ENCODE results near the gene UST.
"Not testable (repeated sequence)": the region's sequence is repeated elsewhere in the genome, so short reads cannot be mapped to it uniquely, and the experiment has no call there.

Gene UST

DNA sequence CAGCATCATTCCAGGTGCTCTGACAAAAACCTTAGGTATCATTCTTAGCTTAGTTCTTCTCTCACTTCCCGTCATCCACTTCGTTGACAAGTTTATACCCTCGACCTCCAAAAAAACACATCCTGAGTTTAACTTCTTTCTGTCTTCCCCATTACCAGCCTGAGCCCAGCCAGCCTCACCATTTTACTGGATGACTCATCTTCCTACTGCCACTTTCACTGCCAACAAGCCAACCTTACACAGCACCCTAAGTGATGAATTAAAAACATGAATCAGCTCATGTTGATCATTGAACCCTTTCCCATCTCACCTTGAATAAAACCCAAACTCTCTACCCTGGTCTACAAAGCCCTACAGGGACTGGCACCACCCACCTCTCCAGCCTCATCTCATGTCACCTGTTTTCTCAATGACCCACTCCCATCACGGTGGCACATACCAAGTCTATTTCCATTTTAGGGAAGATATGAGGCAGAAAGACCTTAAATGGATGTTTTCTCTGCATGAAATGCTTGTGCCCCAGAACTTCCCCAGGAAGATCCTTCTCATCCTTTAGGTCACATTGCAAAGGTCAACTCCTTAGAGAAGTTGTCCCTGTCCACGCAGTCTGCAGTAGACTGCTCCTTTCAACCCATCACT is 9.9 kb upstream of the UST start:
- DNase-seq (ENCODE audit: low read depth), result no peak

DNA sequence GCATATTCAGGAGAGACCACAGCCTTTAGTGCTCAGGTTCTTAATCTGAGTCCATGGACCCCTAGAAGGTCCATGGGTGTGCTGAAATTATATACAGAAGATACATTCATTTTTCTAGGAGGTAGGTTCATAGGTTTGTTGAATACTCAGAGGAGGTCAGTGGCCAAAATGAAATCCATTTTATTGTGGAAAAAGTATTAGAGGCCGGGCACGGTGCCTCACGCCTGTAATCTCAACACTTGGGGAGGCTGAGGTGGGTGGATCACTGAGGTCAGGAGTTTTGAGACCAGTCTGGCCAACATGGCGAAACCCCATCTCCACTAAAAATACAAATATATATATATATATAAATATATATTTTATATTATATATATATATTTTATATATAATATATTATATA is 9.0 kb upstream of the UST start:
- no peak for DNase-seq (ENCODE audit: low read depth)

DNA sequence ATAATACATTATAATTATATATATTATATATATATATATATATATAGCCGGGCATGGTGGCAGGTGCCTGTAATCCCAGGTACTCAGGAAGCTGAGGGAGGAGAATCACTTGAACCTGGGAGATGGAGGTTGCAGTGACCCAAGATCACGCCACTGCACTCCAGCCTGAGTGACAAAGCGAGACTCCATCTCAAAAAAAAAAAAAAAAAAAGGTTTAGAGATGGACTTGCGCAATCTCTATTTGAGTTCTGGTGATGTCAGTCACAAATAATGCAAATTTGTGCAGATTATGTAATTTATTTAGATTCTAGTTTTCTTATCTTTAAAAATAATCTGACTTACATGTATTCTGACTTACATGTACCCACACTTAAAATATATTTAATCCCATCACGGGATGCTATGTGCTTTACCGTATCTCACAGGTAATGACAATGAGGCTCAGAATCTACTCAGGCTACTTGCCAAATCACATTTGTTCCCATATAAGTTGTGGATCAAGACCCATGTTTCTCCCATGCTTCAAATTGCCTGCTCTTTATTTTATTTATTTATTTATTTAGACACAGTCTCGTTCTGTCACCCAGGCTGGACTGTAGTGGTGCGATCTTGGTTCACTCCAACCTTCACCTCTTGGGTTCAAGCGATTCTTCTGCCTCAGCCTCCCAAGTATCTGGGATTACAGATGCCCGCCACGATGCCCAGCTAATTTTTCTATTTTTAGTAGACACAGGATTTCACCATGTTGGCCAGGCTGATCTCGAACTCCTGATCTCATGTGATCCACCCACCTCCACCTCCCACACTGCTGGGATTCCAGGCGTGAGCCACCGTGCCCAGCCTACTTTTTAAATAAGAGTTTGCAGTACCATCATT is 7.6 kb upstream of the UST start:
- DNase-seq (ENCODE audit: low read depth), result no peak

DNA sequence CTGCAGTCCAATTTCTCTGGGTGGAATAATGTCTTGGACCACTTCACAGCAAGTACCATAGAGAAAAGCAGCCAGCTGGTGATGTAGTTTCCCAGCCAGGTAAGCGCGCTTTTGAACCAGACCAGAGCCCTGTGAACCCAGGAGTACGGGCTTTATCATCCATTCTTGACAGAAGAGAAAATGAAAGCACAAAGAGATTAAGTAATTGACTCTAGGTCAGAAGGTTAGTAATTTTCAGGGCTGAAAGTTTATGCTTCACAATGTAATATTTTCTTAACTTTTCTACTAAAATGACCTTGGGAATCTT is 7.1 kb upstream of the UST start:
- DNase-seq (ENCODE audit: low read depth), result no peak

DNA sequence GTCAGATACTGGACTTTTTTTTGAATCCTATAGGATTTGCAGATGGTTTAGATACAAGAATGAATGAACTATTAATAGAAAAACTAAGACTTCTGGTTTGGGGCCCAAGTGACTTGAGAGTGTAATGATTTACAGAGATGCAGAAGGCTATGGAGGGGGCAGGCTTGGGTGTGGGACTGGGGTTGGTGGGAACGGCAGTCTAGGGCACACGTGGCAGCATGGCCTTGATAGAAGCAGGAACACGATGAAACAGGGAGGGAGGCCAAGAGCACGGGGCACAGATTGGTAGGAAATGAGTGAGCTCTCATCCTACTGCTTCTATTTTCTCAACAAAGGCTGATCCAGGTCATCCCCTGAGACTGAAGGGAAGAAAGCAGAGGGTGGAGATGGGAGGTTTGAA is 3.4 kb upstream of the UST start:
- no peak for DNase-seq (ENCODE audit: low read depth)

DNA sequence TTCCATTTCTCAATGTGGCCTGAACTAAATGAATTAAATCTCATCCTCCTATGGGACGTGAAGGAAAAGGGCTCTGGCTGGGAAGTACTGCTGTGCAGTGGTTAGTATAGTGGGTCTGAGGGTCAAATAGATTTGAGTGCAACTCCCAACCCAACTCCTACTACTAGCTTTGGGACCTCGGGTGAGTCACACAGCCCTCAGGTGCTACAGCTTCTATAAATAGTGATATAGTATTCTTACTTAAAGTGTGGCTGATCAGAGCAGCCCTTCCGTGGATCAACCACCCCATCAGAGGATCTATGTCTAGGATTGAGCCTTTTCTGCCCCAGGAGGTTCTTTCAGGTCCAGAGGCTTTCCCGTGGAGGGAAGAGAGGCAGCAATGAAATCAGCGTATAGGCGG is 904 bp upstream of the UST start:
- DNase-seq (ENCODE audit: low read depth), result no peak

DNA sequence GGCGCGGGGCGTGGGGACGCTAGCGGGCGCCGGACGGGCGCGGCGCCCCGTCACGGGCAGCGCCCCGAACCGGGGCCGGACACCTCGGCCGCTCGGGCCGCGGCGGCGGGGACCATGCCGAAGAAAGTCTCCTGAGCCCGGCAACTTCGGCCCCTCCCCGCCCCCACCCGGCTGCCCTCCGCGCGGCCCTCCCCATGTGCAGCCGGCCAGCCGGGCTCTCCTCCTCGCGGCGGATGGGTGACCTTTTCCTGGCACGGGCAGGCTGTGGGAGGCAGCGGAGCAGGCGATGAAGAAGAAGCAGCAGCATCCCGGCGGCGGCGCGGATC is 278 bp downstream of the UST start:
- DNase-seq (ENCODE audit: low read depth), result no peak

DNA sequence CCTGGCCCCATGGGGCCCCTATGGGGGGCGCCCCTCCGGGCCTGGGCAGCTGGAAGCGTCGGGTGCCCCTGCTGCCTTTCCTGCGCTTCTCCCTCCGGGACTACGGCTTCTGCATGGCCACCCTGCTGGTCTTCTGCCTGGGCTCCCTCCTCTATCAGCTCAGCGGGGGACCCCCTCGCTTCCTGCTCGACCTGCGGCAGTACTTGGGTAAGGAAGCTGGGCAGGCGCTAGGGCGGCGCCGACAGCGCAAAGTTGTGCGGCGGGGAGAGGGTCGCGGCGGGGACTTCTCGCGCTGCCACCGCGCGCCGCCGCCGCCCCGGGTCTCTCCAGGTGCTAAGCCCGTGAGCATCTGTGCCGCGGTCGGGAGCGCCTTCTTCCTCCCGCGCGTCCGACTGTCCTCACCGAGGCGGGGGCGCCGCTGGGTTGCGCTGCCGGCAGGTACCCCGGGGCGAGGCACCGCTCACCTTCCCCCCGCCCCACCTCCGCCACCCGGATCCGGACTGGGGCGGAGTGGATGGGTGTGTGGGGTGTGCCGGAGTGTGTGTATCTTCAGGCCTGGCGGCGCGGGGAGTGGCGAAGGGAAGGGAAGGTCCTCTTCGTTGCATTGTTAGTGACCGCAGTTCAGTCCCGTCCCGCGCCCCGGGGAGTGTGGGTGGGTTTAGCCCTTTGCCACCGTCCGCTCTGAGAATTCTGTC is 788 bp downstream of the UST start:
- DNase-seq (ENCODE audit: low read depth), result no peak

DNA sequence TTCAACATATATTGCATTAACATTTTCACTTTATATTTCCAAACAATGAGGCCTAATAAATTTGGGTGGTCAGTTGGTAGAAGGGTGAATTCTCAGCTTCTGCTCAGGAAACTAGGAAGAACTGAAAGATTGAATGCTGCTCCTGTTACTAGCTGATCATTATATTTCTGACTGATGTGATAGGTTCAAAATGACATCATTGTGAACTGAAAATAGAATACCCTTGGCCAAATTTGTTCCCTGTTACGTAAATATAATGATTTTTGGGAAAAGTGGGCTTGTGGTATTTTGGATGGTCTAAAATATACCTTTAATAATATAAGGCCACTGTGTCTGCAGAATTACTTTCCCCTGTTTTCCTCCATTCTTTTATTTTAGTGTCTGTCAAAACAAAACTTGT is 2.8 kb downstream of the UST start:
- no peak for DNase-seq (ENCODE audit: low read depth)

DNA sequence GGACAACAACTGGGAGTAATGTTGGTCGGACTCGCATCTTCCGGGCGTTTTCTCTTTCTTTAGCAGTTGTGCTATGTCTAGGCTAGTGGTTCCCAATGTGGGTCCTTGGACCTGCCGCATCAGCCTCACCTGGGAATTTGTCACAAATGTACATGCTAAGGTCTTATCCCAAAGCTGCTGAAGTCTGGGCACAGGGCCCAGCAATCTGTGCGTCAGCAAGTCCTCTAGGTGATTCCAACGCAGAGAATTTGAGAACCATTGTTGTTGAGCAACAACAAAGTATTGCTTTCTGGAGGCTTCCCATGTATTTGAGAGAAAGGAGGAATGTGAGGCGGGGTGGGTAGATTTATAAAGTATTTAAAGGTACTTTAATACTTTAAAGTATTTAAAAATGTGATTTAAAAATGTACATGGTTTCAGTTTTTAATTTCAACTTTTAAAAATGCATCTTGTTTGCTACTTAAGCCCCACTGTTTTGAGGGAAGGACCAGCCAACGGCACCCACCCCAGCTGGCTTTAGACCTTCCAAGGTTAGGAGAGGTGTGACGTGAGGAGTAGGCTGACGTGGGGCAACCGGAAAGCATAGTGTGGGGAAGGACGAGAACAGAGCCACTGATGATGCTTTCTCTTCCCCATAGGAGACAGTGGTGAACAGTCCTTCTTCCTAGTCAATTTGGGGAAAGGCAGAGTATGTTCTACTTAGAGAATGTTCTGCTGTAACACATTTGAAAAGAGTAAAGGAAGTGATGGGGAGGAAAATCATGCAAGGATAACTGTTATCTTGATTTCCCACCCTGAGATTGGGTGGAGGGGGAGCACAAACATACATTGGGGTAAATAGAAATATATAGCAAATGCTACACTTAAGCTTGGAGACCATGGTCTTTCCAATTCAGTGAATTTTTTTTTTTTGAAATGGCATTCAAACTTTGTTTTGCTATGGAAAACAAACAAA is 4.3 kb downstream of the UST start:
- no peak for DNase-seq (ENCODE audit: low read depth)

DNA sequence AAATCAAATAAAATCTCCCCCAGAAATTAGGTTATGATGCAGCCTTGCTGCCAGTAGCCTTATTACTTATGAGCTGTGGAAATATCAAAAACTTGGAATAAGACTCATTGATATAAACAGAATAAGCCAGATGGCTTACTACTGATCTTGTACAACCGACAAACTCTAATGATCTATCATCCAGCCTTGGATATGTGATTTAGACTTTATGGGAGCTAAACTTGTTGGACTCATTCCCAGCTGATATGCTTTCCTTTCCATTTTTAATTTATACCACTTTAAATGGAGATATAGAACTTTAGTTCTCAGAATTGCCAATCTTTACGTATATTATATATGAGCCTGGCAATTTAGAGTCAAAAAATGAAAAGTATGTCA is 5.0 kb downstream of the UST start:
- DNase-seq (ENCODE audit: low read depth), result no peak

DNA sequence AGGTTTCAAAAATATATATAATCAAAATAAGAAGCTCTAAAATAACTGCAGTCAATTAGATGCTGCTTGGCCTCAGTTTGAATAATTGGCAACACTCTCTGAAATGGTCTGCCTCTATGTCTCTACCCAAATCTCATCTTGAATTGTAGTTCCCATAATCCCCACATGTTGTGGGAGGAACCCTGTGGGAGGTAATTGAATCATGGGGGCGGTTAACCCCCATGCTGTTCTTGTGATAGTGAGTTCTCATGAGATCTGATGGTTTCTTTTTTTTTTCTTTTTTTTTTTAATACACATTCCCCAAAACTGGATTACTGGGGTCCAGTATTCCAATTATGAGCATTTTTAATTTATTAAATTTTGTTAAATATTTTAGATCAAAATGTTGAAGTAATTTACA is 8.5 kb downstream of the UST start:
- DNase-seq (ENCODE audit: low read depth), result not testable (repeated sequence)

DNA sequence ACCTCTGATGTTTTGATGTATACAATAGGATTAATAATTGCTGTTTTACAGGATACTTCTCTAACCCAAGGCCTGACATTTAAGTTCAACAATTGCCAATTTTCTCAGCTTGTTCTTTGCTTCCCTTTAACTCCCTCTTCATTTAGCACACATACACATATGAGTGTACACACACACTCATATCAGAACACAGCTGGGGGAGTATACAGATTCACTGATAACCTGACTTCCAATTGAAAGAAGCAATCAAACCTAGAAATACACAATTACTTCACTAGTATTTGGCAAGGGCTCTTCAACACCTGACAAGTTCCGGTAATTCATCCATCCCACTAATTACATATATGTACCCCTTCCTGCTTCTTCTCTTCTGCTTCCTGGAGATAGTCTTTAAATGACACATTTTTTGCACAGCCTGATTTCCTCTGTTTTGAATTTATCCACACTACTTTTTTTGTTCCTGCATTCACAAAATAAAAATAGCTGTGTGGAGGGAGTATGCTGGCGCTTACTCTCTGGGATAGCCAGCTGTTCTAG is 11.2 kb downstream of the UST start:
- DNase-seq (ENCODE audit: low read depth), result no peak

DNA sequence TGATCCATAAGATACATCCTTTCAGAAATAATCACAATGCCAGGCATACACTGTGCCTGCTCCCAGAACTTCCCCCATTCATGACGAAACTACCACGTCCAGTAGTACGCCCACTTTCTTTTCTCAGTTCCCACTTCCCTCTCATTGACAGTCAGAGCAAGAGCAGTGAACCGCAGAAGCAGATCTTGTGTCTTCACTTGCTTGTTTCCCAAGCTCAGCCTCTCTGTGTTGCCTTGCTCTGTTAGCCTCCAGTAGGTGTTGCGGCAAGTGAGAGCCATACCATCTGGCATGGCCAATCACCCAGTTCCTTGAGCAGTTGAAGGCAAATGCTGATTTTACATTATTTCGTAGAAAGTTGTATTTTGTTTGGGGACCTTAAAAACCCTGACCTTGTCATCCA is 11.7 kb downstream of the UST start:
- DNase-seq (ENCODE audit: low read depth), result no peak

DNA sequence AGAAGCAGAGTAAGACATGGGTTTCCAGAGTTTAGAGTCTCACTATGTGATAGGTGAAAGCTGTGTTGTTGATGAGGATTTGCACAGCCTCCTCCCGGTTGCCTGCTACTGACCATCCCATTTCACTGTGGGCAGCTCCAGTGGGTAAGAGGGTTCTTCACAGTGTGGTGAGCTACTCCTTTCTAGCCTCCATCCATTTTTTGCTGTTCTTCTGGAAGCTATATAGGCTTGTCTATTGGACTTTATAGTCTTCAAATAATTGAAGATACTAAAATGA is 13.4 kb downstream of the UST start:
- no peak for DNase-seq (ENCODE audit: low read depth)

DNA sequence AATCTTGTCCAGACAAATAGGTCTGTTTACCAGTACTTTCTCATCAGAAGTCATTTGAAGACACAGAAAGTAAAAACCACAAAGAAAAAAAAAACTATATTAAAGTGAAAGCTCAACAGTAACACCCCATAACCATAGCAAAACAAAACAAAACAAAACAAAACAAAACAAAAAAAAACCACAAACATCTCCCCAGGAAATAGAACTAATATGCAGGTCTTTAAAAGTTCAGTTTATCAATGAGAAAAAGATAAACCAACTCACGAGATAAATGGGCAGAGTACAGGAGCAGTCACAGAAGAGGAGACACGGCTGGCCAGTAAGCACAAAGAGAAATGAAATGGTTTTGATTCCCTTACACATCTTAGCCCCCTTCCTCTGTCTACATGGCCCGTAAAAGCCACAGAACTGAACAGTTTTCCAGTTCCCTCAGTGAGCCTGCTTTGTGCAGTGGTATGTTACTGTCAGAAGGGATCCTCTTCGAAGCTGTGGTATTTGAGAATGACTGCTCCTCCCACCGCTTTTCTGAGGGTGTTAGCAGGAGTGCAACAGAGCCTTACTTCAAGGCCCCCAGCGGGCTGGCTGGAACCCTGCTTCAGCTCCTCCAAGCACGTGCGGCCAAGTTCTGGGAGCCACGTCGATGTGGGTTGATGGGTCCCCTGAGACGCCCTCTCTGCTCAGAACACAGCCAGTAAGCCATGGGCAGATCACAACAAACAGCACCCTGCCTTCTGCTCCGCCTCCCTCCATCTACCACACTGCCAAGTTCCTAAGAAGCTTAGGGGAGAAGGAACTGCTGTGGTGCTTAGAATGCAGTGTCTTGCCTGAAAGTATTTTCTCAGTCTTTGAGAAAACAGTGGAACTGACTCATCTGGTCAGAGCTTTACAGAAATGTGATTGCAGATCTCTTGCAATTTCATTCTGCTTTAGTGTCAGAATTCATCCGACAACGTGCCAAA is 14.0 kb downstream of the UST start:
- DNase-seq (ENCODE audit: low read depth), result peak; percentile 96

DNA sequence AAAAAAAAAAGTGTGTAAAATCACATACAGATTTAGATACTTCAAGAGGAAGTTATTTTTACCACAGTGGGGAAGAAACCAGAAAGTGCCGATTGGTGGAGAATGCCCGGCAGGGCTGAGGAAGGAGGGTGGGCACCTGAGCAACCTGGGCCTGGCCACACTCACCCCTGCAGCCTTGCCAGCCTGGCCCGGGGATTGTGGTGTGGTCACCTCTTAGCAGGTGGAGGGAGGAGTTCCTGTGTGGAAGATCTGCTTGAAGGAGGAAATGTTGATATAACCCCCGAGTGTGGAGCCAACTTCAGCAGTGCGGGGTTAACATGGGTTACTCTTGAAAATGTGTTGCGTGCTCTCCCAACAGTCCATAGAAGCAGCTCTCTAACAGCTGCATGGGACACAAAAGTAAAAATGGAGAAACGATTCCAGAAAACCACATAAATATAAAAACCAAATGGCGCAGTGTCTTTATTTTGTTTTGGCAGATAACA is 14.7 kb downstream of the UST start:
- DNase-seq (ENCODE audit: low read depth), result no peak

DNA sequence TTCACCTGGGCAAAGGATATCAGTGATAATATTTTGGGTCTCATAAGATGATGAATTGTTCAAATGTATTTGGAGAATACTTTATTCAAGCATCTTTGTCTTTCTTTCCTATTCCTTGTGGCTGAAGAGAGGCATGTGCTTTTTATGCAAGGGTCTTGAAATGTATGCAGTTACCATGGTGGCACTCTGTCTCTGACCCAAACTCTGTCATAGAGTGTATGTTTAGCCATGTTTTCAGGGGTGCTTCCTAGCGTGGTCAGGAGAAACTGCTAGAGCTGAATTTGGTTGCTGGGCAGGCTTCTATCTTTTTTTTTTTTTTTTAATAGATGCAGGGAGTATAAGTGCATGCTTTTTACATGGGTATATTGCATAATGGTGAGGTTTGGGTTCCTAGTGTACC is 15.4 kb downstream of the UST start:
- DNase-seq (ENCODE audit: low read depth), result no peak

DNA sequence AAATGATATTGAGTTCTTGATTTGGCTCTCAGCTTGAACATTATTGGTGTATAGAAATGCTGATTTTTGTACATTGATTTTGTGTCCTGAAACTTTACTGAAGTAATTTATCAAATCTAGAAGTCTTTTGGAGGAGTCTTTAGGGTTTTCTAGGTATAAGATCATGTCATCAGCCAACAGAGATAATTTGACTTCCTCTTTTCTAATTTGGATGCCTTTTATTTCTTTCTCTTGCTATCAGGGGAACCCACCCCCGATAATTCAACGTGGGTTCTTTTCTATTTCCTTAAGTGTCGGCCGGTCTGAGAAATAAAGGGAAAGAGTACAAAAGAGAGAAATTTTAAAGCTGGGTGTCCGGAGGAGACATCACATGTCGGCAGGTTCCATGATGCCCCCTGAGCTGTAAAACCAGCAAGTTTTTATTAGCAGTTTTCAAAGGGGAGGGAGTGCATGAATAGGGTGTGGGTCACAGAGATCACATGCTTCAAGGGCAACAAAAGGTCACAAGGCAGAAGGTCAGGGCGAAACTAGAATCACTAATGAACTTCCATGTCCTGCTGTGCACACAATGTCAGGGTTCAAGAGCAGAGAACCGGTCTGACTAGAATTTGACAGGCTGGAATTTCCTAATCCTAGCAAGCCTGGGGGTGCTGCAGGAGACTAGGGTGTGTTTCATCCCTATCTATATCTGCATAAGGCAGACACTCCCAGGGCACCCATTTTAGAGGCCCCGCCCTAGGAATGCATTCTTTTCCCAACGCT is 17.6 kb downstream of the UST start:
- DNase-seq (ENCODE audit: low read depth), result not testable (repeated sequence)

Measured in GM04503 (cell line).